G401 (cell line): Measurements from ENCODE around the gene FNTB. TPM values are rescaled to one million over a fixed set of nuclear protein-coding genes. Genes with fewer than 3 reads are reported as not detected.

Experiments
- DNase-seq: peaks from one replicate; pipeline ENCODE4 v3.0.0-alpha.2; 2015; ENCODE audit warnings: low spot score
- in situ Hi-C: cut with HindIII; loops from 2 replicates; pipeline ENCODE4 v1.10.0; 2016; ENCODE audit warnings: low sequenced_read_pairs, mixed read lengths
- total RNA-seq: library from RNA; depleted of rRNA; stranded (reverse); fragments of >200 nt; shearing (Covaris generic); gene quantifications from 2 replicates; pipeline ENCODE4 v1.2.3, GENCODE V29; 2014

FNTB gene
- total RNA-seq, 1 experiment from 2014 or later: 8.0 TPM

GRCh38 chr14:65038966-65039365, 52.3 kb downstream of the FNTB start:
- no peak for DNase-seq
- in situ Hi-C loops: no loop called here

- no peak for DNase-seq
- in situ Hi-C loops: no loop called here
These were observed 54.2 kb downstream of the FNTB start for GRCh38 chr14:65040666-65041433.

GRCh38 chr14:65041434-65041915, 54.8 kb downstream of the FNTB start:
- in situ Hi-C loops: no loop called here
- DNase-seq: no peak

GRCh38 chr14:65042296-65042695, 55.6 kb downstream of the FNTB start:
- in situ Hi-C loops: no loop called here
- DNase-seq: no peak

GRCh38 chr14:65042731-65043372, 56.2 kb downstream of the FNTB start:
- in situ Hi-C loops: no loop called here
- DNase-seq: no peak

GRCh38 chr14:65043893-65044595, 57.3 kb downstream of the FNTB start:
- DNase-seq: no peak
- in situ Hi-C loops: no loop called here

GRCh38 chr14:65044596-65044959, 57.9 kb downstream of the FNTB start:
- in situ Hi-C loops: no loop called here
- DNase-seq: no peak

- in situ Hi-C loops: no loop called here
- DNase-seq: no peak
These were observed 58.3 kb downstream of the FNTB start for GRCh38 chr14:65045006-65045405.

GRCh38 chr14:65045709-65046108, 59.0 kb downstream of the FNTB start:
- no peak for DNase-seq
- in situ Hi-C loops: no loop called here

GRCh38 chr14:65052832-65053231, 66.1 kb downstream of the FNTB start:
- in situ Hi-C loops: no loop called here
- DNase-seq: no peak

GRCh38 chr14:65053466-65053865, 66.8 kb downstream of the FNTB start:
- in situ Hi-C loops: no loop called here
- DNase-seq: no peak

GRCh38 chr14:65054471-65055085, 67.9 kb downstream of the FNTB start:
- in situ Hi-C loops: no loop called here
- DNase-seq: no peak

GRCh38 chr14:65057695-65058094, 71.0 kb downstream of the FNTB start:
- no peak for DNase-seq
- in situ Hi-C loops: no loop called here

- in situ Hi-C loops: no loop called here
- DNase-seq: peak; percentile 80
These were observed 75.7 kb downstream of the FNTB start for GRCh38 chr14:65062096-65063075.

GRCh38 chr14:65065719-65066118, 79.0 kb downstream of the FNTB start:
- DNase-seq: no peak
- in situ Hi-C loops: no loop called here

- no peak for DNase-seq
These were observed 83.2 kb downstream of the FNTB start for GRCh38 chr14:65069874-65070413.

GRCh38 chr14:65070471-65070976, 83.8 kb downstream of the FNTB start:
- in situ Hi-C loops: no loop called here
- DNase-seq: peak; percentile 97

More at GRCh38 chr14:65069874-65070413, 83.2 kb downstream of the FNTB start:
- in situ Hi-C loops: no loop called here

- no peak for DNase-seq
- in situ Hi-C loops: no loop called here
These were observed 84.8 kb downstream of the FNTB start for GRCh38 chr14:65071544-65071943.
